Measurements from ENCODE around the gene AMIGO3. TPM values are rescaled to one million over a fixed set of nuclear protein-coding genes. Genes with fewer than 3 reads are reported as not detected.
A peak's percentile ranks its signal among the peaks of the same experiment; 100 is the strongest.

AMIGO3 gene
- total RNA-seq, 1 donor from 2014 or later, result not detected

DNA sequence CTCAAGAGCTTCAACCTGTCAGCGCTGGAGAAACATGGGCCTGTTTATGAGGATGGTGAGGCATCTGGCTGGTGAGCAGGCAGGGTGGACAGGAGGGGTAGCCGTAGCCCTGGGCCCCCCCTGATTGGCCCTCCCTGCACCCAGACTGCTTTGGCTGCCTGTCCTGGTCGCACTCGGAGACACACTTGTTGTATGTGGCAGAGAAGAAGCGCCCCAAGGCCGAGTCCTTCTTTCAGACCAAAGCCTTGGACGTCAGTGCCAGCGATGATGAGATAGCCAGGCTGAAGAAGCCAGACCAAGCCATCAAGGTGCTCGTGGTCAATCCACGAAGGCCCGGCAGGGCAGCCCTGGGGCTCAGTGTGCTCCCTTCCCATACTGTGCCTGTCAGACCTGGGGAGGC is 43.6 kb downstream of the AMIGO3 start:
- intact Hi-C loops (cut with micrococcal nuclease), result no loop called here
- no peak for DNase-seq

DNA sequence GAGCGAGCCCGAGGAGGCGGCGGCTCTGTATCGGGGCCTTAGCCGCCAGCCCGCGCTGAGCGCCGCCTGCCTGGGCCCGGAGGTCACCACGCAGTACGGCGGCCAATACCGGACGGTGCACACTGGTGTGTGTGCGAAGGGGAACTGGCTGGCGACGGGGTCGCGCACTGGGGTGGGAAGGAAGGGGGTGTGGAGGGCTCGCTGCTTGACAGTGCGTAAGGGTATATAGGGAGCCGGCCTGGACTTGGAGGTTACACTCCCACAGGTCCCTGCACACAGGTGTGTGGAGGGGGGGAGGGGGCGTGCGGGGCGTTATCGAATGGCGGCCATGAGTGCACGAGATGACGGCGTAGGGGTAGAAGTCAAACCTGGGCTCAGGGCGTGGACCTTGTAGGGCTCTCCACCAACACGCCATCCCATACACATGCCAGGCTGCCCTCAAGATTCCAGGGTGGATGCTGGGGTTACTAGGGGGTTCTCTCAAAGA is 44.9 kb downstream of the AMIGO3 start:
- intact Hi-C loops (cut with micrococcal nuclease), result loop anchor here (5.0 kb wide), 1 partner anchor 137 kb away; no protein-coding TSS in a partner anchor
- ATAC-seq, result peak; percentile 42

More for the DNA sequence above, 43.6 kb downstream of the AMIGO3 start:
- no peak for ATAC-seq

DNA sequence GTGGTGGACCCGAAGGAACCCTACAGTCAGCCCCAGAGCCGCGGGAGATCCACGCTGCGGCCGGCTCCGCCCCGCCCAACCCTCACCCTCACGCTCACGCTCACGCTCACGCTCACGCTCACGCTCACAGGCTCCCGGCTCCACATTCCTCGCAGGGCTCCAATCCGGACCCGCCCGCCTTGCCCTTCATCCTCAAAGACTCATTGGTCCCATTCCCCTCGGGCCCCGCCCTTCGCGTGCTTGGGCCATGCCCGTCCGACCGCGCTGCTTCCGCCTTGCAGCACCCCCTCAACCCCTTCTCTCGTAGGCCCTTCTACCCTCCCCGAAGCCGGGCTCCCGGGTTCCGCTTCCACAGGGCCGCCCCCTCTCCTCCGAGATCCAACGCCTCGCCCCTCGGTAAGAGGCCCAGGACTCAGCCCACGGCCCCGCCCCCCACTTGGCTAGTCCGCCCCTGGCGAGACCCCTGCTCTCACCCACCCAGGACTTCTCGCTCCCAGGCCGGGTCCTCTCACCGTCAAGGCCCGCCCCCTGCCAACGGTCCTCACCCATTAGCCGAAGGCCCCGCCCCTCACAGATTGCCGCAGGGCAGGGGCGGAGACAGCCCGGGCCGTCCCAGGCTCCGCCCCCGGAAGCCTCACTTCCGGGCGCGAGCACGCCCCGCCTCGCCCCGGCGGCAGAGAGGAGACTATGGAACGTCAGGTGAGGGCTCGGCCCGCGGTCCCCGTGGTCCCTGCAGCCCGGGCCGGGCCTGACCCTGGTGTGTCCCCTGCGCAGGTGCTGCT is 45.6 kb downstream of the AMIGO3 start, which contains the start of gene APEH:
Gene APEH (plus strand): TSS at position 637 of the 782 bp plus-strand sequence. CDS start 51 bp downstream, at position 688.
- ATAC-seq (peak; percentile 94), DNase-seq (peak; percentile 98)
- intact Hi-C loops (cut with micrococcal nuclease), result loop anchor here (5.0 kb wide), 1 partner anchor 137 kb away; no protein-coding TSS in a partner anchor

More for the DNA sequence above, 44.9 kb downstream of the AMIGO3 start:
- DNase-seq, result peak; percentile 43

DNA sequence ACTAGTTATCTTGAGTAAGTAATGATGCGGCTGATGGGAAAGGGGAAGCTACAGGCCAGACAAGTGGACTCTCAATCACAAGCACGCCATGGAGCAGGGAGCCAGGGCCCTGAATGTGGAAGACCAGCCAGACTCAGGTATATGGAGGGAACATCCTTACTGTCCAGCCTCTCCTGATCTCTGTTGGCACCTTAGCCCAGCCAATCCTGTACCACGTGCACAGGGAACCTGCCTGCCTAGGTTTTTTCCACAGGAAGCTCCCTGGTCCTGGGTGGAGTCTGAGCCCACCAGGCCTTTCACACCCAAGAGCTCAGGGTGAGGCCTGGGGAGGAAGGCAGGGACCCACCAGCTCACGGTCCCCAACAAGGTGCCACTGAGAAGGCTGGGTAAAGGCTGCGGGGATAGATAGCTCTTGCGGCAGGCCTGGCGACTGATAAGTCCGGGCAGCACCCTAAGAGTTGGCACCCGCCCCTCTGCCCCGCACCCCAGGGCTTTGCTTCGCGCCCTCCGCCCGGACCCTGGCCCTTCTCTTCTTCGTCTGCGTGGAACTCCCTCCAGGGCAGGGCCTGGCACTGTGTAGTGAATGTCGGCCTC is 46.3 kb downstream of the AMIGO3 start:
- no peak for ATAC-seq
- DNase-seq, result no peak
- intact Hi-C loops (cut with micrococcal nuclease), result loop anchor here (5.0 kb wide), 1 partner anchor 136 kb away; no protein-coding TSS in a partner anchor

DNA sequence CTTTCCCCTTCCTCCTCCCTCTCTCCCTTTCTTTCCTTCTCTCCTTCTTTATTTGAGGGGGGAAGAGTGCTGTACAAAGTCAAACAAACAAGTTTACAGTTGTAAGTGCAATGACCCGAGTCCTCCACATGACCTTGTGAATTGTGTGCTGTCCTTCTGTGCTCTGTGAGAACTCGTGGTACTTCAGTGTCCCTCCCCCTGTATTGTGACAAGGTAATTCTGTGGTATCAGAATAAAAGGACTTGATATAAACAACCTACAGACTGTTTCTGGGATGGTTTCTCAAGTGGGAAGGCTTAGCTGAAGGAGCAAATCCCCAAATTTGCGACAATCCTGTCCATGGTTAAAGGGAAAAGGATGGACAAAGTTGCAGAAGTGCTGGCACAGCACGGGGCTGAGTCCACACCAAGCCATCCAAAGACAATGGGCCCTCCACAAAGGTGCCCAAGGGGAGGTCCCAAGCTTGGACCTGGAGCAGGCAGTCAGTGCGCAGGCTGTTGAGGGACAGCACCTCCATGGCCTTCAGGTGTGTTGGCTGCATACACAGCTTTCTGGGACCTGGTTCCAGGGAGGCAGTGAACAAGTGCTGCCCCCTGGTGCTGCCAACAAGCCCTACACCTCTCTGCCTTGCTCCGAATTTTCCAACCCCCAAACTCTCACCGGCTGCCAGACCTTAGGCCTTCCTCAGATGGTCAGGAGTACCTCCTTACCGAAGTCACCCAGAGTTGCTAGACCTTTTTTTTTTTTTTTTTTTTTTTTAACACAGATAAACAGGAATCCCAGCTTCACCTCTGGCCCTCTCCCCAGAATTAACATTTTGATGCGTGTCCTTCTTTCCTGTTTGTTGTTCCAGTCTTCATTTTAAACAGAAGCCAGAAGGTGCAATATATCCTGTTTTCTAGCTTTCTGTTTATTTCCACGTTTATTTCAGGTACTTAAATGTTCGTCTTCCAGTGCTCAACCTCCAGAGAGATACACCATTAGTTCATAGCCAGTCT is 47.9 kb downstream of the AMIGO3 start:
- ATAC-seq (peak; percentile 8), DNase-seq (peak; percentile 72)
- intact Hi-C loops (cut with micrococcal nuclease), result loop anchor here (5.0 kb wide), 1 partner anchor 134 kb away; no protein-coding TSS in a partner anchor

DNA sequence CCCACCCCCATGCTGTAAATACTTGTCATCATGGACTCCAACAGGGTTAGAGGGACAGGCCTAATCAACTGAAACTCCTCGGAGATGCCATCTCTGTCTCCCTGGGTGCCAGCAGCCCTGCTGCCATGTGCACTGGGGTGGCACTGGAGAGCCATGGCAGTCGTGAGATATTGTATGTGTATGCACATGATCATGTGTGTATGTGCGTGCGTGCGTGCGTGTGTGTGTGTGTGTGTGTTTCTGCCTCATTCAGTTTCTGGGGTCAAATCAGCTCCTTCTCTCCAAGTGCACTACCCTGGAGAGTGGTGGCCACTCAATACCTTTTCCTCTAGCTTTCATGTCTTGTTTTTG is 48.6 kb downstream of the AMIGO3 start:
- ATAC-seq (no peak), DNase-seq (no peak)
- intact Hi-C loops (cut with micrococcal nuclease), result loop anchor here (5.0 kb wide), 1 partner anchor 134 kb away; no protein-coding TSS in a partner anchor

DNA sequence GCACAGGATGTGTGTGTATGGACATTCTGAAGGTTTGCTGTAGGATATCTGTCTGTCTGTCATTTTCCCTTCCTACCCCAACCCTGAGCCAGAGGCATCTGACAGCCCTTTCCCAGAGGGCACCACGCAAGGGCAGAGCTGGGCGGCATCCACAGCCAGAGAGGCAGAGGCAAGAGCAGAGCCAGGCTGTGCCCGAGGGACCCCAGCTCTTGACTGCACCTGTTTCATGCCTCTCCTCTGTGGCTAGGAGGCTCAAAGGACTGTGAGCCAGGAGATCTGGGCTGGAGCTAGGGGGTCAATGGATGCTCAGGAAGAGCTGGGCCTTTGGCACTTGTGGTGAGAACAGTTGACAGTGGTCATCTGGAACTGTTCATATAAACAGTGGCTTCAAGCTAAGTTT is 50.1 kb downstream of the AMIGO3 start:
- no peak for DNase-seq

DNA sequence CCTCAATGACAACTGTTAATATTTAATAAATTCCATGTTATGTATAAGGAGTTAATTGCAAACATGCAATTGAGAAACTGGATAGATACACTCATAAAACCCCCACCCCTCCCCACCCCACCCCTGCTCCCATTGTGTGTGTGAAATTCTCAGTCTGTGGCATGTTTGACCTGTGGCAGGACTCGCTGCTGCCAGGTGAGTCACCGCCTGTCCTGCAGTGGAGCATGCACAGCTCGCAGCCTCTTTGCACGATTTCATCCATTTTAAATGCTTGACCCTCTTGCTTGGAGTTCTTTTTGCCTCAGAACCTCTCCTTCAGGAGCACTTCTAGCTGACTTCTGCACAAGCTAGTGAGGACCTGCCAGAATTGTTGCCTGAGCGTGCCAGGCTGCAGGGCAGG is 50.6 kb downstream of the AMIGO3 start:
- intact Hi-C loops (cut with micrococcal nuclease), result no loop called here
- DNase-seq (no peak), ATAC-seq (no peak)

More for the DNA sequence above, 50.1 kb downstream of the AMIGO3 start:
- no peak for ATAC-seq
- intact Hi-C loops (cut with micrococcal nuclease), result no loop called here

DNA sequence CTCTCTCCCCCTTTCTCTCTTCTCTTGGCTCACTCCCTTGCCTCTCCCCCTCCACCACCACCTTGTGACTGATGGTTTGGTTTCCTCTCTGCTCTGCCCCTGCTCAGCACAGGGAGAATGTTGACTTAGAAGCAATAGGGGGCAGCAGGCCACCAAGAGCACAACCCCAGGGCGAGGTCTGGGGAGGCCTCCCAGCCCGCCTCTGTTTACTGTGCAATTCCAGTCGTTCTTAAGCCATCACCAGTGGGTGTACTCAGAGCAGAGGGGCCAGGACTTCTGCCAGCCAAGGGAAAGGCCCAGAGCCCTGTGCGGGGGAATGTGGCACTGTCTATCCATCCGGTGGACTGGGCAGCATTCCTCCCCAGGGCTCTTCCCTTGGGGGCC is 51.1 kb downstream of the AMIGO3 start:
- ATAC-seq (no peak), DNase-seq (no peak)
- intact Hi-C loops (cut with micrococcal nuclease), result no loop called here

DNA sequence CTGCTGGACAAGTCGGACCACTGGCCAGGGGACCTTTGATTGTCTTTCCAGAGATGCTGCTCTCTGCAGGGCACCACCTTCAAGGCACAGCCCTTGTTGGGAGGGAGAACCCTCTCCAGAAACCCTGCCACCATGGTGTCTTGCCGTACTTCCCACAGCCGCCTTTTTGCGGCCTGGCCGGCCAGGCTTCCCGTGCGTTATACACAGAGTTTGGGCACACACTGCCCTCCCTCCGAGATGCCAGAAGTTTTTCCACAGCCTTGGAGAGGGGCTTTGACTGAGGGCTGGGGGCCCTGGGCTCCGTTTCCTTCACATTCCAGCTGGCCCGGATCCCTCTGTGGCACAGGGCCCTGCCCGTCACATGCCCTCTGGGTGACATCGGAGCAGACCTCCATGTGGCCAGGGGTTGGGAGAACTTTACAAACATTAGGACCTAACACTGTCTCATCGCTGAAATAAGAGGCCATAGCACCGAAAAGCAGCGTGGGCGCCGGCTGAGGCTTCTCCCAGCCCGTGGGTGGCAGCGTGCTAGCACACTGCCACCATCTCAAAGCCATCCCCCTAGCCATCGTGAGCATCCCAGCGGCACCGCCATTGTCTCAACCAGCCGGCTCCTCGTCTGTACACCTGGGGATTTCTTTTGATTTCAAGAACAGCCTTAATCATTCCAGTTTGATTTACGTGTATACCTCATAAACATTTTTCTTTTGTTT is 51.6 kb downstream of the AMIGO3 start:
- no peak for DNase-seq
- intact Hi-C loops (cut with micrococcal nuclease), result no loop called here
- ATAC-seq, result no peak

Other genes with a start within 250 kb of the AMIGO3 start
- 144 TPM for gene DAG1, start 249.4 kb downstream of the AMIGO3 start, total RNA-seq
- 0.30 TPM for gene BSN, start 165.2 kb downstream of the AMIGO3 start, total RNA-seq
- gene APEH, start 45.3 kb downstream of the AMIGO3 start, total RNA-seq, result 113 TPM
- 6.6 TPM for gene MST1, start 30.2 kb downstream of the AMIGO3 start, total RNA-seq
- gene RNF123, start 30.1 kb downstream of the AMIGO3 start, total RNA-seq, result 45.3 TPM
- 16.4 TPM for gene GMPPB, start 4.3 kb upstream of the AMIGO3 start, total RNA-seq
- gene IP6K1, start 66.9 kb upstream of the AMIGO3 start, total RNA-seq, result 18.5 TPM
- not detected for gene CDHR4, start 80.2 kb upstream of the AMIGO3 start, total RNA-seq
- 1.7 TPM for gene INKA1, start 83.6 kb upstream of the AMIGO3 start, total RNA-seq
- 26.7 TPM for gene UBA7, start 94.3 kb upstream of the AMIGO3 start, total RNA-seq
- 1.2 TPM for gene TRAIP, start 136.9 kb upstream of the AMIGO3 start, total RNA-seq
- gene CAMKV, start 150.2 kb upstream of the AMIGO3 start, total RNA-seq, result not detected
- 2.3 TPM for gene MST1R, start 184.2 kb upstream of the AMIGO3 start, total RNA-seq
- gene MON1A, start 210.1 kb upstream of the AMIGO3 start, total RNA-seq, result 8.1 TPM
- gene RBM6, start 220.5 kb upstream of the AMIGO3 start, total RNA-seq, result 48.4 TPM